ENCODE data around the gene SARDH.
A peak's percentile ranks its signal among the peaks of the same experiment; 100 is the strongest.

SARDH gene

GRCh38 chr9:133670466-133670865 lies 67.7 kb downstream of the SARDH start:
- DNase-seq (ENCODE audit: low read depth in 3 of 3) = no peak

GRCh38 chr9:133669182-133669801 lies 68.9 kb downstream of the SARDH start:
- no peak for DNase-seq (ENCODE audit: low read depth in 3 of 3)

GRCh38 chr9:133667759-133668450 lies 70.2 kb downstream of the SARDH start:
- no peak for DNase-seq (ENCODE audit: low read depth in 3 of 3)

DNA sequence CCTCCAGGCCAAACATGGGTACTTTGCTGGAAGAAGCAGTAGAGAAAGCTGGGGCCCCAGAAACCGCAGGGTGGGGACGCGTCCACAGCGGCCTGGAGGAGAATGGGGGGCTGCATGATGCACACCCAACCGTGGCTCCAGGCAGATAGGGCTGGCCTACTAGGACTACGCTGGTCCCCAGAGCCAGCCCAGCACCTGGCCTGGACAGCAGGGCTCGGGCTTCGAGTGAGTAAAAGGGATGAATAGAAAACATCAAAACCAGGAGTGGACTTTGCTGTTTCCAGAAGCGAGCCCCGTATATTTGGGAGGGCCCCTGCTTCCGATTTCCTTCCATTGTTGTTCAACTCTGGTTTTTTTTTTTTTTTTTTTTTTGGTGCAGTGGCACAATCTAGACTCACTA lies 71.3 kb downstream of the SARDH start:
- DNase-seq (ENCODE audit: low read depth in 3 of 3) = no peak

GRCh38 chr9:133666387-133666786 lies 71.8 kb downstream of the SARDH start:
- no peak for DNase-seq (ENCODE audit: low read depth in 3 of 3)

GRCh38 chr9:133665535-133665934 lies 72.6 kb downstream of the SARDH start:
- no peak for DNase-seq (ENCODE audit: low read depth in 3 of 3)

- no peak for DNase-seq (ENCODE audit: low read depth in 3 of 3)
Observed at GRCh38 chr9:133665096-133665495, 73.1 kb downstream of the SARDH start.

DNA sequence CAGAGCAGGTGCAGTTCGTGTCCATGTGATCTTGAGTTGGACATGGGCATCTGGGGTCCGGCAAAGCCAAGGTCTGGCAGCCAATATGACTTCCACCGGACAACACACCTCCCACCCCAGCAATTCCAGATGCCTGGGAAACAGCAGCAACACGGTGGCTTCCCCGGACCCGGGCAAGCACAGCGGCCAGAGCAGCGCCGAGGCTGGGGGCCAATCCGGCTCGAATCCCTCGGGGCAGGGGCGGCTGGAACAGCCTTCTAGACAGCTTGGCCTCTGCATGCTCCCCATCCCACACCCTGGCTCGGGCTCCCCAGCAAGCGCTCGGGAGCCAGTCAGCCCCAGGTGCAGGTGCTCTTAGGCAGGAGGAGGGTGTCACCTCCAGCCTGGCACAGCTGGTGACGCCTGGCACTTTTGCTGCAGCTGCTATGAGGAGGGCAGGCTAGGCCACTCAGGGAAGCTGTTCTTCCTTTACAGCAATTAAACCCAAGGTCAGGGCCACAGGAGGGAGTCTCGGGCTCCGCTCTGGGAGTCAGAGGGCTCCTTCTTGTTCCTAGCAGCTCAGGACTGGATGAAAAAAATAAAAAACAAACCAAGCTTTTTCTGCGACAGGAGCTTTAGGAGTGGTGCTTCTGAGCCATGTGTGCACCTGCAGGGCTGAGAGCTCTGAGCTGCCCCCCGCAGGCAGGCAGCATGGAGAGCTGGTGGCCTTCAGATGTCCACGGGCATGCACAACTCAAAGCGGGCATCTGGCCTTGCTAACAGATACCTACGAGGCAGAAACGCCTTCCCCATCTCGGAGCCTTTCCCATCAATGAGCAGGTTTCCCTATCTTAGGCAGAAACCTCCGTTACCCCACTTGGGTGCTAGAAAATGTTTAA lies 73.7 kb downstream of the SARDH start:
- no peak for DNase-seq (ENCODE audit: low read depth in 3 of 3)

GRCh38 chr9:133661846-133662540 lies 76.2 kb downstream of the SARDH start:
- no peak for DNase-seq (ENCODE audit: low read depth in 3 of 3)

DNA sequence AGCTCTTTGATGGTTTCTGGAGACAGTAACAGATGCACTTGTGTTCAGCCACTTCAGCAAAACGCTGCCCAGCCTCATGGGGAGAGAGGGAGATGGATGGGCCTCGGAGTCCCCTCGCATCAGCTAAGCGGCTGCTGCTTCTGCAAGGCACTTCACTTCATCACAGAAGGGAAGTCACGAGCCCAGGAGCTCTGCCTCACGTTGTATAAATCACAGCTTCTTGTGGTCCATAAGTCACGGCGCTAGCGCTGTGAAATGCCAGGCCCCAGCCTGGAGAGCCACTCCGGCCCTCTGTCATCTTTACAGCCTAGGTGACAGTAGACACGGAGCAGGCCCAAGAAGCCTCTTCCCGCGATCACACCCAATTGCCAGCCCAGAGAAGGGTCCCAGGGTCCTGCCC lies 78.6 kb downstream of the SARDH start:
- DNase-seq (ENCODE audit: low read depth in 3 of 3) = no peak

DNA sequence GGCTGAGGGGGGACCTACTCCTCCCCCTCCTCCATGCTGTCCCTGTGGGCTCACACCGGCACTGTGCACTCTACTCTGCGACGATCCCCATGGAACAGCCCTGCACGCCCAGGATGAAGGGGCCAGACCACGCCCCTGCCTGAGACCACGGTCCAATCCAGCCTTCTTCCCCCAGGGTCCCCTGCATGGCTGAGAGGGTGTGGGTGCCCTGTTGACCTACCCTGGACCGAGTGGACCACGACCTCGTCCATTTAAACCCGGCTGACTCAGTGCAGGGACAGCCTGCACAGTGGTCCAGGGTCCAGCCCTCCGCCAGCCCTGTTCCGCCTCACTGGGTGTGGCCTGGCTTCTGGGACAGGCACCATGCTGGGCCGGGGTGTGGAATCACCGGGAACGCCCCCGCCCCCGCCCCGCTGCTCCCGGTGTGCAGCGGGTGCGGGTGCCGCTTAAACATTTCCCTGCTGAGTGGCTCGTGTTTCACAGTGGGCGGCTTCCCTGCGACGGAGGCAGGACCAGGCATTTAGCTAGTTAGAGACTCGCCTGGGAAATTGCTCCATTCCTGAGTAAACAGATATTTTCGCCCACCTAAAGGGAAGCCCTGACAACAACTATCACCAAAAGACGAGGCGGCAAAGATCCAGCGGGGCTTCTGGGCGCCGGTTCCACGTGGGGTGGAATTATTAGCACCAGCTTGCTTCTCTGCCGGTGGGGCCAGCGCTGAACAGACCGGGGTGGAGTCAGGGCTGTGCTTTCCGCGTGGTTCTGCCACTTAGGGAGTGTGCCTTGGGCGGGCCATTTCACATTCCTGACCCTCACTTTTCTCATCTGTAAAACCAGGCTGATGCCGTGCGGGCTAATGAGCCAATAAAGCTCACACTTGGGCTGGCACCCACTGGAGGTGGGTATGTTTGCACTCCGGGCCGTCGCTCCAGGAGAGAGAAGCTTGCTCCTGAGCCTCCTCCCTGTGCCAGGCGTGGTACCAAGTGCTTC lies 79.4 kb downstream of the SARDH start:
- DNase-seq (ENCODE audit: low read depth in 3 of 3) = no peak

- DNase-seq (ENCODE audit: low read depth in 3 of 3) = no peak
Observed at GRCh38 chr9:133657120-133657661, 81.0 kb downstream of the SARDH start.

DNA sequence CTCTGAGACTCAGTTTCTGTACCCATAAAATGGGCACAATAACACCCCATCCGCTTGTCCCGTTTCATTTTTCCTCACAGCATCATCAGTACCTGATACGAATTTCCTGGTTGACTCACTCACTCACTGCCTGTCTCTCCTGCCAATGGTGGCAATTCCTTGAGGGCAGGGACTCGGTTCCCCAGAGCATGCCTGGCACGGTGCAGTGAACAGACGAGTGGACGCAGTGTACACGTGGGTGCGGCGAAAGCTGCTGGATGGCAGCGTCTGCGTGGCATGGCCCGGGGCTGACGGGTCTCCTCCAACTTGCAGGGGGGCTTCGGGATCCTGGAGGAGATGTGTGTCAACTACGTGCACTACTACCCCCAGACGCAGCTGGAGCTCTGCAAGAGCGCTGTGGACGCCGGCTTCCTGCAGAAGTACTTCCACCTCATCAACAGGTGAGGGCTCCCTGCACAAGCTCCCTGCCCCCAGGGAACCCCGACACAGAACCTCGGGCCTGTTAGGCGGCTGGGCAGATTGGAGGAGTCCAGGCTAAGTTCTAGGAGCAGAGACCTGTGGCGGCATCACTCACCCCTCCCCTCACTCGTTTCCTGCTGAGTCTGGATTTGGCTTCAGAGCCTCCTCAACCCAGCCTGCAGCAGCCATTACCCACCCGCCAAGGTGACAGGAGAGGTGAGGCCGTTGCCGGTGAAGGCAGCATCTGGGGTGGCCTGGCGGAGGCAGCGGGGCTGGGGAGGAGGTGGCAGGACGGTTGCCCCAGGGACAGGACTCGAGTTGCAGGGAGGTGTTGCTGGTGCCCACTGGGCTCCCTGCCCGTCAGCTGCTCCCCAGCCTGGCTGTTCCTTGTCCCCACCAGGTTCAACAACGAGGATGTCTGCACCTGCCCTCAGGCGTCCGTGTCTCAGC lies 81.7 kb downstream of the SARDH start:
- DNase-seq (ENCODE audit: low read depth in 3 of 3) = peak in 2 of 3 experiments; percentile 14 to 22

GRCh38 chr9:133655701-133656100 lies 82.5 kb downstream of the SARDH start:
- no peak for DNase-seq (ENCODE audit: low read depth in 3 of 3)

GRCh38 chr9:133654736-133655657 lies 83.2 kb downstream of the SARDH start:
- DNase-seq (ENCODE audit: low read depth in 3 of 3) = no peak

DNA sequence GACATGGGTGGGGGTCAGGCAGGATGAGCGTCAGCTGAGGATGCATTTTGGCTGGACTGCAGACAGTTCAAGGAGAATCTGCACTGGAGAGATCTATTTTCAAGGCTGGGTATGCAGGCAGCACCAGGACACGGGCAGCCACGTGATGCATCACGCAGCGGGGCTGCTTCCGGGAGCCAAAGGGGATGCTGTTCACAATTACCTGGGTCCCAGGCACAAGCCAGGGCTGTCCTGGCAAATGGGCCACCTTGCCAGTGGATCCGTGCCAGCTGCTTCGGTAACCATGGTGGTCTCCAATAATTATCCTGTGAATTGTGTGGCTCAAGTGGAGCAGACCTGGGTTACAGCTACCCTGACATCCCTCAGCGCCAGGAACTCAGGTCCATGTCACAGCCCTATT lies 84.5 kb downstream of the SARDH start:
- DNase-seq (ENCODE audit: low read depth in 3 of 3) = no peak

GRCh38 chr9:133650026-133650425 lies 88.1 kb downstream of the SARDH start:
- no peak for DNase-seq (ENCODE audit: low read depth in 3 of 3)

DNA sequence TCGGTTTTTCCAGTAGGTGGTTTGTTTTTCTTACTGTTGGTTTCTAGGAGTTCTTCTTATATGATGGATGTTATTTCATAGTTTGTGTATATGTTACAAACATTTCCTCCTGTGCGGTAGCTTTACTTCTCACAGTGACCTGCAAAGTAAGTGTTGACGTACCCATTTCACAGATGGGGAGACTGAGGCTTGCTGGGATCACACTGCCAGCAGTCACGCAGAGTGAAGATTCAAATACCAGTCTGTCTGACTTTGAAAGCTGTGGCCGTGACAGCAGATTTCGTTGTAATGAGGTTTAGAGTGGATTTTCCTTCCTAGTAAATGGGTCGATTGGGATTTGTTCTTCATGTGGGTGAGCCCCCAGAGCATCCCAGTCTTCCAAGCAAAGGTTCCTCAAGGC lies 89.0 kb downstream of the SARDH start:
- DNase-seq (ENCODE audit: low read depth in 3 of 3) = no peak
